GM23338 (cell line): ENCODE results near the gene DIP2C.

Experiments used
- CREB1 ChIP-seq: fragments of 250-450 bp; sonication (Bioruptor Pico); IDR thresholded peaks from 2 replicates; pipeline ENCODE4 v1.5.0; 2020; ENCODE audit warnings: low read depth, mild to moderate bottlenecking, moderate library complexity
- EZH2 ChIP-seq: fragments of 200-600 bp; sonication (generic); IDR thresholded peaks from one replicate; pipeline ENCODE4 v1.8.0; 2017; ENCODE audit warnings: antibody characterized with exemption, mild to moderate bottlenecking, low read depth; ENCODE audit not compliant: unreplicated experiment
- EZH2phosphoT487 ChIP-seq: fragments of 200-600 bp; sonication (generic); IDR thresholded peaks from one replicate; pipeline ENCODE4 v1.8.1; 2018; ENCODE audit warnings: antibody characterized with exemption; ENCODE audit not compliant: unreplicated experiment
- JUNB ChIP-seq: IDR thresholded peaks from one replicate; pipeline ENCODE4 v1.6.1; 2016; ENCODE audit warnings: antibody characterized with exemption; ENCODE audit not compliant: unreplicated experiment
- POLR2AphosphoS5 ChIP-seq: IDR thresholded peaks from 2 replicates; pipeline ENCODE4 v1.6.1; 2016; ENCODE audit warnings: antibody characterized with exemption, low read depth
- TF ChIP-seq, protein P1 (sequence below), 2 experiments: fragments of 200-600 bp in 1 of 2; sonication (generic) in 1 of 2; conservative IDR thresholded peaks; 2 replicates each; pipeline versions ENCODE4 v1.5.1 to v1.6.1; 2016 to 2017; ENCODE audit warnings: antibody characterized with exemption in 2 of 2, low read depth in 2 of 2, mild to moderate bottlenecking in 2 of 2, moderate library complexity in 1 of 2
- TF ChIP-seq, protein P2 (sequence below): IDR thresholded peaks from one replicate; pipeline ENCODE4 v1.6.1; 2018; ENCODE audit warnings: antibody characterized with exemption; ENCODE audit not compliant: unreplicated experiment
- TF ChIP-seq, protein P3 (sequence below): fragments of 250-450 bp; sonication (Bioruptor Pico); IDR thresholded peaks from 2 replicates; pipeline ENCODE4 v1.5.0; 2020; ENCODE audit warnings: mild to moderate bottlenecking, moderate library complexity
- TF ChIP-seq, protein P4 (sequence below): IDR thresholded peaks from 2 replicates; pipeline ENCODE4 v1.6.1; 2016; ENCODE audit warnings: antibody characterized with exemption

DNA sequence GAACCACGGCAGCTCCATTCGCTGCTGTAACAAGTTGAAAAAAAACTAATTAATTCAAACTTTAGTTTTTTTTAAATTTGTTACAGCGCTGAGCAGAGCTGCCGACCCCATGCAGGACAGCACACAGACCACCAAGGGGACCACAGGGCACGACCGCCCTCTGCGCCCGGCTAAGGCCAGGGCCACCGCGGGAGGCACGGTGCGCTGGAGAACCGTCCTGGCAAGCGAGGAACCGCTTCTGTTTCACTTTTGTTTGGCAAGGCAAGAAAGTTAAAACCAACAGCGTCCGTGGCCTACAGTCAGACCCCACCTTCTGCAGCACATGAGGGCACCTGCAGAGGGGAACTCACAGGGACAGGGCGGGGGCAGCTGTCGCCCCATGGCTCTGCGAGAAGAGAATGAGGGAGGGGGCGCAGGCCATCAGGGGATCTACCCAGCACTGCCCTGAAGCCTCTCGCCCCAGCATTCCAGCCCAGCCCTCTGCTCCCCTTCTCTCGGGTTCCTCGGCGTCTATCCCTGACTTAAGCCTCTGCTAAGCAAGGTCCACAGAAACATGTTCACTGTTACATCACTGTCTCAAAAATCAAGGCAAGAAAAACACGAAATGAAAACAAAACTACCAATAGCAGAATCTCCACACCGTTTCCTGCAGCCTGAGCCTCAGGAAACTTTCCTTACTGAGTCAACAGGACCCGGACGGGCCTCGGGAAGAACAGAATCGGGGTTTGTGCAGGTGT, 204.4 kb downstream of the DIP2C start:
- TF ChIP-seq EZH2 = no peak
- TF ChIP-seq, protein P1, sequence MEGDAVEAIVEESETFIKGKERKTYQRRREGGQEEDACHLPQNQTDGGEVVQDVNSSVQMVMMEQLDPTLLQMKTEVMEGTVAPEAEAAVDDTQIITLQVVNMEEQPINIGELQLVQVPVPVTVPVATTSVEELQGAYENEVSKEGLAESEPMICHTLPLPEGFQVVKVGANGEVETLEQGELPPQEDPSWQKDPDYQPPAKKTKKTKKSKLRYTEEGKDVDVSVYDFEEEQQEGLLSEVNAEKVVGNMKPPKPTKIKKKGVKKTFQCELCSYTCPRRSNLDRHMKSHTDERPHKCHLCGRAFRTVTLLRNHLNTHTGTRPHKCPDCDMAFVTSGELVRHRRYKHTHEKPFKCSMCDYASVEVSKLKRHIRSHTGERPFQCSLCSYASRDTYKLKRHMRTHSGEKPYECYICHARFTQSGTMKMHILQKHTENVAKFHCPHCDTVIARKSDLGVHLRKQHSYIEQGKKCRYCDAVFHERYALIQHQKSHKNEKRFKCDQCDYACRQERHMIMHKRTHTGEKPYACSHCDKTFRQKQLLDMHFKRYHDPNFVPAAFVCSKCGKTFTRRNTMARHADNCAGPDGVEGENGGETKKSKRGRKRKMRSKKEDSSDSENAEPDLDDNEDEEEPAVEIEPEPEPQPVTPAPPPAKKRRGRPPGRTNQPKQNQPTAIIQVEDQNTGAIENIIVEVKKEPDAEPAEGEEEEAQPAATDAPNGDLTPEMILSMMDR (conservative IDR thresholded peaks at IDR 0.05; ENCODE audit: low read depth in 2 of 2) = no peak
- no peak for TF ChIP-seq POLR2AphosphoS5
- TF ChIP-seq EZH2phosphoT487 = no peak
- TF ChIP-seq, protein P2, sequence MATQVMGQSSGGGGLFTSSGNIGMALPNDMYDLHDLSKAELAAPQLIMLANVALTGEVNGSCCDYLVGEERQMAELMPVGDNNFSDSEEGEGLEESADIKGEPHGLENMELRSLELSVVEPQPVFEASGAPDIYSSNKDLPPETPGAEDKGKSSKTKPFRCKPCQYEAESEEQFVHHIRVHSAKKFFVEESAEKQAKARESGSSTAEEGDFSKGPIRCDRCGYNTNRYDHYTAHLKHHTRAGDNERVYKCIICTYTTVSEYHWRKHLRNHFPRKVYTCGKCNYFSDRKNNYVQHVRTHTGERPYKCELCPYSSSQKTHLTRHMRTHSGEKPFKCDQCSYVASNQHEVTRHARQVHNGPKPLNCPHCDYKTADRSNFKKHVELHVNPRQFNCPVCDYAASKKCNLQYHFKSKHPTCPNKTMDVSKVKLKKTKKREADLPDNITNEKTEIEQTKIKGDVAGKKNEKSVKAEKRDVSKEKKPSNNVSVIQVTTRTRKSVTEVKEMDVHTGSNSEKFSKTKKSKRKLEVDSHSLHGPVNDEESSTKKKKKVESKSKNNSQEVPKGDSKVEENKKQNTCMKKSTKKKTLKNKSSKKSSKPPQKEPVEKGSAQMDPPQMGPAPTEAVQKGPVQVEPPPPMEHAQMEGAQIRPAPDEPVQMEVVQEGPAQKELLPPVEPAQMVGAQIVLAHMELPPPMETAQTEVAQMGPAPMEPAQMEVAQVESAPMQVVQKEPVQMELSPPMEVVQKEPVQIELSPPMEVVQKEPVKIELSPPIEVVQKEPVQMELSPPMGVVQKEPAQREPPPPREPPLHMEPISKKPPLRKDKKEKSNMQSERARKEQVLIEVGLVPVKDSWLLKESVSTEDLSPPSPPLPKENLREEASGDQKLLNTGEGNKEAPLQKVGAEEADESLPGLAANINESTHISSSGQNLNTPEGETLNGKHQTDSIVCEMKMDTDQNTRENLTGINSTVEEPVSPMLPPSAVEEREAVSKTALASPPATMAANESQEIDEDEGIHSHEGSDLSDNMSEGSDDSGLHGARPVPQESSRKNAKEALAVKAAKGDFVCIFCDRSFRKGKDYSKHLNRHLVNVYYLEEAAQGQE = no peak
- TF ChIP-seq, protein P3, sequence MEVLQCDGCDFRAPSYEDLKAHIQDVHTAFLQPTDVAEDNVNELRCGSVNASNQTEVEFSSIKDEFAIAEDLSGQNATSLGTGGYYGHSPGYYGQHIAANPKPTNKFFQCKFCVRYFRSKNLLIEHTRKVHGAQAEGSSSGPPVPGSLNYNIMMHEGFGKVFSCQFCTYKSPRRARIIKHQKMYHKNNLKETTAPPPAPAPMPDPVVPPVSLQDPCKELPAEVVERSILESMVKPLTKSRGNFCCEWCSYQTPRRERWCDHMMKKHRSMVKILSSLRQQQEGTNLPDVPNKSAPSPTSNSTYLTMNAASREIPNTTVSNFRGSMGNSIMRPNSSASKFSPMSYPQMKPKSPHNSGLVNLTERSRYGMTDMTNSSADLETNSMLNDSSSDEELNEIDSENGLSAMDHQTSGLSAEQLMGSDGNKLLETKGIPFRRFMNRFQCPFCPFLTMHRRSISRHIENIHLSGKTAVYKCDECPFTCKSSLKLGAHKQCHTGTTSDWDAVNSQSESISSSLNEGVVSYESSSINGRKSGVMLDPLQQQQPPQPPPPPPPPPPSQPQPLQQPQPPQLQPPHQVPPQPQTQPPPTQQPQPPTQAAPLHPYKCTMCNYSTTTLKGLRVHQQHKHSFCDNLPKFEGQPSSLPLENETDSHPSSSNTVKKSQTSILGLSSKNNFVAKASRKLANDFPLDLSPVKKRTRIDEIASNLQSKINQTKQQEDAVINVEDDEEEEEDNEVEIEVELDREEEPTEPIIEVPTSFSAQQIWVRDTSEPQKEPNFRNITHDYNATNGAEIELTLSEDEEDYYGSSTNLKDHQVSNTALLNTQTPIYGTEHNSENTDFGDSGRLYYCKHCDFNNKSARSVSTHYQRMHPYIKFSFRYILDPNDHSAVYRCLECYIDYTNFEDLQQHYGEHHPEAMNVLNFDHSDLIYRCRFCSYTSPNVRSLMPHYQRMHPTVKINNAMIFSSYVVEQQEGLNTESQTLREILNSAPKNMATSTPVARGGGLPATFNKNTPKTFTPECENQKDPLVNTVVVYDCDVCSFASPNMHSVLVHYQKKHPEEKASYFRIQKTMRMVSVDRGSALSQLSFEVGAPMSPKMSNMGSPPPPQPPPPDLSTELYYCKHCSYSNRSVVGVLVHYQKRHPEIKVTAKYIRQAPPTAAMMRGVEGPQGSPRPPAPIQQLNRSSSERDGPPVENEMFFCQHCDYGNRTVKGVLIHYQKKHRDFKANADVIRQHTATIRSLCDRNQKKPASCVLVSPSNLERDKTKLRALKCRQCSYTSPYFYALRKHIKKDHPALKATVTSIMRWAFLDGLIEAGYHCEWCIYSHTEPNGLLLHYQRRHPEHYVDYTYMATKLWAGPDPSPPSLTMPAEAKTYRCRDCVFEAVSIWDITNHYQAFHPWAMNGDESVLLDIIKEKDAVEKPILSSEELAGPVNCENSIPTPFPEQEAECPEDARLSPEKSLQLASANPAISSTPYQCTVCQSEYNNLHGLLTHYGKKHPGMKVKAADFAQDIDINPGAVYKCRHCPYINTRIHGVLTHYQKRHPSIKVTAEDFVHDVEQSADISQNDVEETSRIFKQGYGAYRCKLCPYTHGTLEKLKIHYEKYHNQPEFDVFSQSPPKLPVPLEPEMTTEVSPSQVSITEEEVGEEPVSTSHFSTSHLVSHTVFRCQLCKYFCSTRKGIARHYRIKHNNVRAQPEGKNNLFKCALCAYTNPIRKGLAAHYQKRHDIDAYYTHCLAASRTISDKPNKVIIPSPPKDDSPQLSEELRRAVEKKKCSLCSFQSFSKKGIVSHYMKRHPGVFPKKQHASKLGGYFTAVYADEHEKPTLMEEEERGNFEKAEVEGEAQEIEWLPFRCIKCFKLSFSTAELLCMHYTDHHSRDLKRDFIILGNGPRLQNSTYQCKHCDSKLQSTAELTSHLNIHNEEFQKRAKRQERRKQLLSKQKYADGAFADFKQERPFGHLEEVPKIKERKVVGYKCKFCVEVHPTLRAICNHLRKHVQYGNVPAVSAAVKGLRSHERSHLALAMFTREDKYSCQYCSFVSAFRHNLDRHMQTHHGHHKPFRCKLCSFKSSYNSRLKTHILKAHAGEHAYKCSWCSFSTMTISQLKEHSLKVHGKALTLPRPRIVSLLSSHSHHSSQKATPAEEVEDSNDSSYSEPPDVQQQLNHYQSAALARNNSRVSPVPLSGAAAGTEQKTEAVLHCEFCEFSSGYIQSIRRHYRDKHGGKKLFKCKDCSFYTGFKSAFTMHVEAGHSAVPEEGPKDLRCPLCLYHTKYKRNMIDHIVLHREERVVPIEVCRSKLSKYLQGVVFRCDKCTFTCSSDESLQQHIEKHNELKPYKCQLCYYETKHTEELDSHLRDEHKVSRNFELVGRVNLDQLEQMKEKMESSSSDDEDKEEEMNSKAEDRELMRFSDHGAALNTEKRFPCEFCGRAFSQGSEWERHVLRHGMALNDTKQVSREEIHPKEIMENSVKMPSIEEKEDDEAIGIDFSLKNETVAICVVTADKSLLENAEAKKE (CRISPR knock-in tag) = no peak
- TF ChIP-seq, protein P4, sequence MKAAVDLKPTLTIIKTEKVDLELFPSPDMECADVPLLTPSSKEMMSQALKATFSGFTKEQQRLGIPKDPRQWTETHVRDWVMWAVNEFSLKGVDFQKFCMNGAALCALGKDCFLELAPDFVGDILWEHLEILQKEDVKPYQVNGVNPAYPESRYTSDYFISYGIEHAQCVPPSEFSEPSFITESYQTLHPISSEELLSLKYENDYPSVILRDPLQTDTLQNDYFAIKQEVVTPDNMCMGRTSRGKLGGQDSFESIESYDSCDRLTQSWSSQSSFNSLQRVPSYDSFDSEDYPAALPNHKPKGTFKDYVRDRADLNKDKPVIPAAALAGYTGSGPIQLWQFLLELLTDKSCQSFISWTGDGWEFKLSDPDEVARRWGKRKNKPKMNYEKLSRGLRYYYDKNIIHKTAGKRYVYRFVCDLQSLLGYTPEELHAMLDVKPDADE = no peak
- no peak for TF ChIP-seq JUNB
- TF ChIP-seq CREB1 (CRISPR knock-in tag) = no peak
